Umbilical cord (tissue), 2 donors: ENCODE data around the gene NAT8L. TPM values are rescaled to one million over a fixed set of nuclear protein-coding genes. Genes with fewer than 3 reads are reported as not detected.

Experiments used
- DNase-seq: peaks from one replicate; pipeline ENCODE4 v3.0.0-alpha.2; 2015; ENCODE audit warnings: low spot score
- total RNA-seq: library from RNA; depleted of rRNA; stranded (reverse); fragments of >200 nt; gene quantifications from one replicate; pipeline ENCODE4 v1.2.3, GENCODE V29; 2014; ENCODE audit warnings: low replicate concordance; ENCODE audit not compliant: insufficient read depth

NAT8L gene
- total RNA-seq, 1 donor from 2014 or later, result 0.48 TPM

GRCh38 chr4:2045518-2045951 lies 13.6 kb upstream of the NAT8L start:
- no peak for DNase-seq

DNA sequence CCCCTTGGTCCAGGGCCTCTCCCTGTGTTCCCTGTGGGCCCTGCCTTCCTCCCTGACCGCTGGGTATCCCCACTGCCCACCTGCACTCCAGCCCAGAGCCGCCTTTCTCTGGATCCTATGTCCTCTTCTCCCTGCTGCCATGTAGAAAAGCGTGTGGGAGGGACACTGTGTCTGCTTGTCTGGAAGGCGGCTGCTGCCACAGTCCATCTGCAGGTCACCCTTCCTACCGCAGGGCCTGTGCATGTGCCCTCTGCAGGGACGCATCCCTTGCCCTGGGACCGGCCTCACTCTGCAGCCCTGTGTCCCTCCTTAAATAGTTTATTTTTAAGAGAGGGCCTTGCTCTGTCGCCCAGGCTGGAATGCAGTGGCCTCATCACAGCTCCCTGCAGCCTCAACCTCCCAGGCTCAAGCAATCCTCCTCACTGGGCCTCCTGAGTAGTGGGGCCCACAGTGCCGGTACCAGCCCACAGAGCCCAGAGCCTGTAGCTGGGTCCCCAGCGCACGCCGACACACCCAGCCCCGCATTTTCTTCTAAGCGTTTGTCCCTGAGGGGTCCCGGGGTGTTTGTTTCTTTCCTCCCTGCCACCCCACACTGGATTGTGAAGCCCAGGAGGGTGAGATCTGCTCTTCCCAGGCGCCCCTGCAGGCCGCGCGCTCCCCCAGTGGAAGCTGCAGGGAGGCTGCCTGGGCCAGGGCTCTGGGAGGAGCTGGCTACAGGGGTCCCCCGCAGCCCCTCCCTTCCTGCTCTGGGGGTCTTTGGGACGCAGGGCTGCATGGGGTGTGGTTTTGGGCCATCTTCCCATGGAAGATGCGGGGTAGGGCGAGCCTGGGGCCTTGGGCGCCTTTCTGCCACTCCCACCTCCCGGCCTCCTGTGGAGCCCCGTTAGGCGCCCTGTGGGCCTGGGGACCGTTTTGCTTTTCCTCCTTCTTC lies 12.8 kb upstream of the NAT8L start:
- DNase-seq, result no peak

DNA sequence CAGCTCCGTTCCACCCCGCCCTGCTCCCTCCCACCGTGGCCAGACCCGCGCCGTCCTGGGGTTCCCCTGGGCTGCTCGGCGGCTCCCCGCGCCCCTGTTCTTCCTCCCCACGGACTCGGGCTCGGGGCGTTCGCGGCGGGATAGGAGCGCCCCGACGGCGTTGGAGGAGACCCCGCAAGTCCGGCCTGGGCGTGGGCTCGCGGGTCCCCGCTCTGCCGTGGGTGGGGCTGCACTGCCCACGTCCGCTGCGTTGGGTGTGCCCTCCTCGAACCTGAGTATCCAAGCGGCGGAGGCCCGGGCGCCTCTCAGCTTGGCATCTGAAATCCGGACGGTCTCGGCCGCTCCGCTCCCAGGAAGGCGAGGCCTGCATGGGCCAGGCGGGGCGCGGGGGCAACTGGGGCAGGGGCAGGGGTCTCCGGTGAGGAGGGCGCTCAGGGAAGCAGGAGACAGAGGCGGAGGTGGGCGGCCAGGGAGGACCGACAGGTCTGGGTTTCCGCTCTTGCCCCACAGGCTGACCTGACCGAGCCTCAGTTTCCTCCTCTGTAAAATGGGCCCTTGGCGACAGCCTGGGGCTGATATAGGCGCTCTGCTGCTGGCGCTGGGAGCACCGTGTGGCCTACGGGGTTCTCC lies 12.0 kb upstream of the NAT8L start:
- DNase-seq, result no peak

DNA sequence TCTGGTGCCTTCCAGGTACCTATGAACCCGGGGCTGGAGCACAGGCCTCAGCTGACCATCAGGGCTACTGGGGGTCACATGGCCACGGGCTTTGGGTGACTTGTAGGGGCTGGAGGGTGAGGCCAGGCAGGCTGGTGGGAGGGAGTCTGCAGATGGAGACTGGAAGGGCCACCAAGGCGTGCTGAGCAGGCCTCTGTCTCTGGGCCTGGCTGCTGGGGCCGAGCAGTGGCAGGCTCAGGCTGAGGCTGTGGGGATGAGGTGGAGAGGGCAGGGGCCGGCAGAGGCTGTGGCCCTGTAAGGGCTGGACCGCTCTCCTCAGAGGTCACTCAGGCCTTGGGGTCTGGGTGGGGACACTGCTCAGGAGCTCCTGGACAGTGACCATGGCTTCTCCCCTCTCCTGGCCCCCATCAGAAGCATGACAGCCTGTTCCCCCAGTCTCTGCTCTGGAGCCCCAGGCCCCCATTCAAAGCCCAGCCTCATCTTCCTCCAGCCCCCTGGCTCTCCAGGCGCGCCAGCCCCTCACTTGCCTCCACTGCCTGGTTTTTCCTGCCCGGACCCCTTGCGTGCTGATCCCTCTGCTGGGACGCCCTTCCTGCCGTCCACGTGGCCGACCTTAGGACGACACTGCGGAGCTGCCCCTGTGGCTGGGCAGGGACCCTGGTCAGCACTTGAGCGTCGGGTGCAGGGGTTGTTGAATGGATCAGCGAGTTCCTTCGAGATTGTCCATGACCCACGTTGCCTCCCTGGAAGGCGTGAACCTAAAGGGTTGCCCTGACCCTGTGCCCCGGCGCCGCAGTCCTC lies 11.1 kb upstream of the NAT8L start:
- DNase-seq, result no peak

GRCh38 chr4:2048831-2049230 lies 10.3 kb upstream of the NAT8L start:
- no peak for DNase-seq

- DNase-seq, result no peak
Measured at GRCh38 chr4:2049381-2049780, 9.7 kb upstream of the NAT8L start.

DNA sequence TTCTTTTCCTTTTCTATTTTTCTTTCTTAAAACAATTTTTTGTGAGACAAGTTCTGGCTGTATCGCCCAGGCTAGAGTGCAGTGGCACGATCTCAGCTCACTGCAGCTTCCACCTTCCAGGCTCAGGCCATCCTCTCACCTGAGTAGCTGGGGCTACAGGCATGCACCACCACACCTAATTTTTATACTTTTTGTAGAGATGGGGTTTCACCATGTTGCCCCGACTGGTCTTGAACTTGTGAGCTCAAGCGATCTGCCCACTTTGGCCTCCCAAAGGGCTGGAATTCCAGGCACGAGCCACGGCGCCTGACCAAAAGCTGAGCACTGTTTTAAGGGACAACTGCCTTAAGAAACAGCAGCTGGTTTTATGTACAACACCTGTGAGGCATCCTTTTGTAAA lies 9.3 kb upstream of the NAT8L start:
- no peak for DNase-seq

DNA sequence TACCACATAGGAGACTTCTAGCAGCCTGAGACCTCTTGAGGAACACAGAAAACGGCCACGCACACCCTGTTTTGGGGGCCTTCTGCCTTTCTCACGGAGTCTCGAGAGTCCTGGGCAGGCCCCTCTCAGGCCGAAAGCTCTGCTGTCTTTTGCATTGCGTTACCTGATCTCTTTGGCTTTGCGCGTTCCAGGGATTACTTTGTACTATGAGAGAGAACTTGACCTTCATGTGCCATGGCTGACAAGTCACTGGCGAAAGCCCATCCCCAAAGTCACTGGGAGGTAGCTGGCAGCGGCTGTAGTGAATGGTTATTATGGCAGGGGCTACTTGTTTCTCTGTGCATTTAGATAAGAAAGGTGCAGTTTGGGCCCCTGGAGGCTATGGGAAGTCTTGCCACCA lies 8.0 kb upstream of the NAT8L start:
- DNase-seq, result no peak

DNA sequence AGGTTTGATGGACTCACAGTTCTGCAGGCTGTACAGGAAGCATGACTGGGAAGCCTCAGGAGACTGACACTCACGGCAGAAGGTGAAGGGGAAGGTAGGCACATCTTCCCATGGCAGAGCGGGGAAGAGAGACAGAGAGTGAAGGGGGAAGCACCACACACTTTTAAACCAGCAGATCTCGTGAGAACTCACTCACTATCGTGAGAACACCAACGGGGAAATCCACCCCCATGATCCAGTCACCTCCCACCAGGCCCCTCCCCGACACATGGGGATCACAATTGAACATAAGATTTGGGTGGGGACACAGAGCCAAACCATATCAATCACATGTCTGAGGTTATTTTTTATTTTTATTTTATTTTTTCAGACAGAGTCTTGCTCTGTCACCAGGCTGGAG lies 4.9 kb upstream of the NAT8L start:
- DNase-seq, result no peak

- DNase-seq, result no peak
Measured at GRCh38 chr4:2057382-2058065, 1.6 kb upstream of the NAT8L start.

GRCh38 chr4:2058264-2059045 lies 672 bp upstream of the NAT8L start:
- no peak for DNase-seq

DNA sequence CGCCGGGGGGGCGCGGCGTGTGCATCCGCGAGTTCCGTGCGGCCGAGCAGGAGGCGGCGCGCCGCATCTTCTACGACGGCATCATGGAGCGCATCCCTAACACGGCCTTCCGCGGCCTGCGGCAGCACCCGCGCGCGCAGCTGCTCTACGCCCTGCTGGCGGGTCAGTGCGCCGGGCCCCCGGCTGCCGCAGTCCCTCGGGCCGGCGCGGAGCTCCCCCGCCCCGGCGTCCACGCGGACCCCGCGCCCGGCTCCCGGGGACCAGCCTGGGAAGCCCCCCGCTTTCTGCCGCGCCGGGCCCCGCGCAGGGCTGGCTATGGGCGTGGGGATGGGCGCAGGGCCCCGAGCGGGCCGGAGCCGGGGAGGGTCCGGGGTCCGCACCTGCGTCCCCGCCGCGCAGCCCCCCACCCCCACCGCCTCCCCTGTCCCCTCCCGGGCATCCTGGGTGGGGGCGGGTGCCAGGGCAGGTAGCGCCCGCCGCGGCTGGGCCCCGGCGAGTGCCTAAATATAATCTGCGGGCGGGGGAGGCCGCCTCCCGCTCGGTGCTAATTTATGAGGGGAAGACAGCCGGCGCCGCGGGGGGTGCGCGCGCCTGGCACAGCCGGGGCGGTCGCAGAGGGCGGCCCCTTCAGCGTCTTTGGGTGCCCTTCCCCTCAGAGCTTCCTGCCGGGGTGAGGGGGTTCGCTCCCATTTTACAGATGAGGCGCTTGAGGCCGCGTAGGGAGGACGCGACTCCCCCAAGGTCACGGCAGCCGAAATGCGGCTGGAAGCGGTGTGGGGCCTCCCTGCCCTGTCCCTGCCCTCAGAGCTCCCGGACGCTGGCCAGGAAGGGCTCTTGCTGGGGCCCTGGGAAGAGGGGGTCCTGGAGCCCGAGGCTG lies 837 bp downstream of the NAT8L start:
- DNase-seq, result no peak

GRCh38 chr4:2060611-2061185 lies 1.6 kb downstream of the NAT8L start:
- DNase-seq, result no peak

- no peak for DNase-seq
Measured at GRCh38 chr4:2061186-2062131, 2.3 kb downstream of the NAT8L start.

- DNase-seq, result no peak
Measured at GRCh38 chr4:2062168-2062807, 3.2 kb downstream of the NAT8L start.

DNA sequence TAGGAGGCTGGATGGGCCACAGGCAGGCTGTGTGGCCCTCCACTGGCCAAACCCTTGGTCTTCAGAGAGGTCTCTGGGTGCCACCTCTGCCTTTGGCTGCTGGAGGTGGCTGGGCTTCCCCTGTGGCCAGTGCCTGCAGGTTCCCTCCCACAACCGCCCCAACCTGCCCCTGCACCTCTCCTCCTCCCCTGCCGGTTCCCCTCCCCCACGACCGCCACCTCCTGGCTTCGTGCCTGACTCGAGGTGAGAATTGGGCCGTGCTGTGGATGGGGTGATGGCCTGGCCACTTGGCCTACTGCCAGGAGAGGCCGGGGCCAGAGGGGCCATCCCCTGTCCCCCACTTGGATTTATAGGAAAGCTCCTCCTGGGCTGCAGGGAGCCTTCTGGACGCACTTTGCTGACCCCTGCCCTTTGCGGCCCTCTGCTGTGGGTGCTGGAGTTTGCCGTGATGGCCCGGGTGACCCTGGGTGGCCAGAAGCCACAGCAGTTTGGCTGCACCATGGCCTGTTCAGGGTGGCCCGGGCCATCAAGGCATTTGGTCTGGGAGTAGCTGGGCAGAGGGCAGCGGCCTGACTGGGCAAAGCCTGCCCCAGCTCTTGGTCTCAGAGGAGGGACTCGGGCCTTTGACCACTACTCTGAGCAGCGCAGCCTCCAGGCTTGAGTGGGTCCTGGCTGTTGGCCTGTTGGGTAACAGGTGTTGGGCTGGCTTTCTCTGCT lies 3.8 kb downstream of the NAT8L start:
- no peak for DNase-seq
